H4 (cell line): ENCODE results near the gene SLC38A8. TPM values are rescaled to one million over a fixed set of nuclear protein-coding genes. Genes with fewer than 3 reads are reported as not detected.

Source experiments
- DNase-seq: peaks from one replicate; pipeline ENCODE4 v3.0.0-alpha.2; 2015; ENCODE audit warnings: low spot score
- total RNA-seq: library from RNA; depleted of rRNA; stranded (reverse); fragments of >200 nt; shearing (Covaris generic); gene quantifications from 2 replicates; pipeline ENCODE4 v1.2.3, GENCODE V29; 2014; rRNA removed

The SLC38A8 gene
- not detected in 2 replicates for total RNA-seq

DNA sequence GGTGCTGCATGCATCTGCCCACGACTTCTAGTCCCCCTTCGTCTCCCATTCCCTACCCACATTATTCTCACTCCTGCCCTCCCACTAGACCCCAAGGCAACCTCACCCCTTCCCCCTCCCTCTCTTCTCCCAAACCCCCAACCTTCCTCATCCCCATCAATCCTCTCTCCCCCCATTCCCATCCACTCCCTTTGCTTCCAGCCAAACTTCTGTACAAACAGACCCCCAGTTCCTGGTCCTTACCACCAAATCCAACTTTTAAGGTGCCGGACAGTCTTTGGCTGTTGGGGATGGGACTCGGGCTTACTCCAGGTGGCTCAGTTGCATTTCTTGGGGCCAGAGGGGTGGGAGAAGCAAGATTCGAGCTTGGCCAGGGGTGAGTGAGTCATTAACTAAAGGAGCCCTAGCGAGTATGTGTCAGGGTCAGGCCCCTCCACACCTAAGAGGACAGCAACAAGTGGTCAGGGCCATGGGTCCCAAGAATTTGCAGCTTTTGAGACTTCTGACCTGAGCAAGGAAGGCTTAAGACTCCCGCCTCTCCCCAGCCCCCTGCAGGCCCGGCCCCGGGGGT lies at the start of gene SLC38A8:
Gene SLC38A8 (minus strand): TSS at position 488 of the 571 bp plus-strand sequence. CDS start 638 bp downstream, outside the sequence.
- no peak for DNase-seq

DNA sequence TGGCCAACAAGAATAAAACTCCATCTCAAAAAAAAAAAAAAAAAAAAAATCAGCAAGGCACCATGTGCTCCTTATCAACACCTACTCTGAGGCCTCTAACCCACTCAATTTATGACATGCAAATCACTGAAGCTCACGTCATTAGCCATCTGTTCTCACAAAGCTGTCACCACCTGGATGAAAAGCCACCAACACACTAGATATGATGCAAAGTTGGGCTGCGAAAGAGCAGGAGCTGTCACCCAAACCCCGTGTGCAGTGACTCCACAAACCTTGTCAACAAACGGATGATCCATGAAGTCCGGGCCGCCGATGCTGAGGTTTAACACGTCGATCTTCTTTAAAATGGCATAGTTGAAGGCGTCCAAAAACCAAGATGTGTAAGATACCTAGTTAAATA lies 48.9 kb upstream of the SLC38A8 start:
- DNase-seq: no peak

DNA sequence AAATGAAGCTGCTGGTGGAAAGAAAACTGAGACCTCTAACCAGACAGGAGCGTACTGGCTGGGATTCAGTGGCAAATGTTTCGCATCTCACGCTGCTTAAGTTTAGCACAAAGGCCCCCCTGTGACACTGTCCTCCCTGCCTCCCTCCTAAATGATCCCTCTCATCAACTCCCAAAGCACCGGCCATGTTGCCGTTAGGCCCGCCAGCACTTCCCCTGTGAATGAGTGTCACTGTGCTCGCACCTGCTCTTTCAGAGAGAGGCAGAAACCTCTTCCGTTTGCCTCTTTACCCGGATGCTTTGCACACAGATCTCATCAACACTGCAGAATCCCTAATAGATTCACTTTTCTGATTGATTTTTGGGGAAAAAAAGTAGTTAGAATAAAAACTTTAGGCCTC lies 47.6 kb upstream of the SLC38A8 start:
- DNase-seq: no peak

DNA sequence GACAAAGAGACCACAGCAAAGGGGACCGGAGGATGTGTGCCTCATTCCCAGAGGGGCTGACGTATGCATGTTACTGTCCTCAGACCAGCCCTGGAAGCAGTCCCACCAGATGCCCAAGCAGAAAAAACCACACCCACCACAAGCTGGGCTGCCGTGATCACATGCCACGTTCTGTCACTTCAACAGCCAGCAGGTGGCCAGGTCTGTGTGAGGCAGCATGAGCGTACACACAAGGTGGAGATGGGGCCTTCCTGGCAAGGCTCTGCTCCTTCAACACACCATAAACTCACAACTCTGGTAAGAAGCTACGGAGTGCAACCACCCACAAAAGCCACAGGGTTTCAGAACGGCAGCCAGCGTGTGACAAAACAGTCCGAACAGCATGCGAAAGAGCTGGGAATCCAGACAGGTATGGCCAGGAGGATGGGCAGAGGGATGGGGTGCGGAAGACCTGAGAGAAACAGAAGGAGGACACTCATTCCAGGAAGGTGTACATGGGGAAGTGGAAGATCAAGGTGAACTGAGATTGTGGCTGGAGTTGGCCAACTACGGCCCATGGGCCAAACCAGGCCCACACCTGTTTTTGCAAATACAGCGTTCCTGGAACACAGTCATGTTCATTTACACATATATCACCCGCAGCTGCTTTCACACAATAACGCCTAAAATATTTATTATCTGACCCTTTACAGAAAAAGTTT lies 46.2 kb upstream of the SLC38A8 start:
- DNase-seq: peak; percentile 30

DNA sequence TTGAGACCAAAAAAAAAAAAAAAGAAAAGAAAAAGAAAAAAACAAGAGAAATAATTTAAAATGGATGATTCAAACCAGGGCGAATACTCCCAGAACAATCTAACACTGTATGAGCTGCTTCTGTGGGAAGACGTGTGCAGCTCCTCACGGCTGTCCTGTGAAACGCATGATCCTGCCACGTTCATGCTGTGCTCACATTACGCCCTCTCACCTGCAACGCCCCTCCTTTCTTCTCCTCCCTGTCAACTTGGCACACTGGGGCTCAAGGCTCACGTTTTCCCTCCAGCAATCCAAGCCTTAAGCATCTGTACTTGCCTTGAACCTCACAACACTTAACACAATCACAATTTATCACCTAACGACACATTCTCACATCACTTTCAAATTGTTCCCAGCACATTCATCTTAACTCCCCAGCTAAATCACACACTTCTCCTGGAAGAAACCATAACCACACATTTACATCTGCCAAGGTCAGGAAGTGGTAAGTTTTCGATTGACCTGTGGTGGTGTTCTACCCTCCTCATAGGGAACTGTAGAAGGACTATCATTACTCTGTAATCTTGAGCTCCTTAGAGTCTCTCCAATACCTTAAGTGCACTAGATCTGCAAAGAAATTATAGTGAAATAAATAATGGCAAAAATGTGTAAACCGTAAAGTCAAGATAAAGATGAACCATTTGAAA lies 45.0 kb upstream of the SLC38A8 start:
- no peak for DNase-seq

DNA sequence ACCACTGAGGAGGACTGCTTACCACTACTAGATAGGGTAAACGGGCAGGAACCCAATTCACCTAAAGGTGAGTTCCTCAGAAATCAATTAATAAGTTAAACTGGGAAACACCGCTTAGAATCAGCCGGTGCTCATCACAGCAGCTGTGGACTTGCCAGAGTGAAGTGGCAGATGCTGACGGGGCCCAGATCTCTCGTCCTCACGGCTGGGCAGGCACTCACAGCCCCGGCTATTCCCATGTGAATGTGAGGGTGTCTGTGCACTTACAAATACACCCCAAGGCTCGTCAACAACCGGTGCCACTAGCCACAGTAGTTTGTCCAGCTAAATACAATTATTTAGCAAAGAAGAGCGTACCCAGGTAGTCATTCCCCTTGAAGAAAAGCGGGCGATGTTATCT lies 44.4 kb upstream of the SLC38A8 start:
- DNase-seq: no peak

DNA sequence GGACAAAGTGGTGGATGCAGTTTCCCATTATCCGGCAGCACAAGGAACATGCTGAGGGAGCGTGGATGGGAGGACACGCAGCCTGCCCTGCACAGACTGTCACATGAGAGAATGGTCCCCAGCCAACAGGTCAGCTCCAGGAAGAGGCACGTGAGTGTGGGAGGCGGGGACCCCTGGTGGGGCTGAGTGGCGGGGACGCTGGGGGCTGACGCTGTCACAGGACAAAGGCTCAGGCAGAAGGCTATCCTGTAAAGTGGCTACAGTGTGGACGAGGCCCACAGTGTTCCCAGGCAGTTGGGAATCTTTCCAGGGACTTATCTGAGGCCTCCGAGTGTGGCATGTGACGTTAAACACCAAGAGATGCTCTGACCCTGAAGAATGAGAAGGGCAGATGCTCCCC lies 43.7 kb upstream of the SLC38A8 start:
- DNase-seq: no peak

DNA sequence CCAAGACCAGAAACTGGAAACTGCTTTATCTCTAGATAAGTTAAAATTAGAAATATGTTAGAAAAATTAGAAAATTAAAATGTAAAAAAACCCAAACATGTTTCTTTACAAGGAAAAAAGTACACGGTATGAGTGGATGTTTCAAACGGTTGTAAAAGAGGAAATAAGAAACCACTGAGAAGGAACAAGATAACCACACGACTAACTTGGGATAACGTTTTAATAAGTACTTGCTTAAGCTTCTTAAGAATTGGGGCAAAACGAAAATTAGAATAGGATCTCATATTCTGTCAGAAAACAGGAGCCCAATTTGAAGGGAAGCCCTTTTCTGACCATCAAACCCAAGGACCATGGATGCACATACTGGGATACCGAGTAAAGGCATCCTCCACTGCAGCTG lies 43.2 kb upstream of the SLC38A8 start:
- no peak for DNase-seq

DNA sequence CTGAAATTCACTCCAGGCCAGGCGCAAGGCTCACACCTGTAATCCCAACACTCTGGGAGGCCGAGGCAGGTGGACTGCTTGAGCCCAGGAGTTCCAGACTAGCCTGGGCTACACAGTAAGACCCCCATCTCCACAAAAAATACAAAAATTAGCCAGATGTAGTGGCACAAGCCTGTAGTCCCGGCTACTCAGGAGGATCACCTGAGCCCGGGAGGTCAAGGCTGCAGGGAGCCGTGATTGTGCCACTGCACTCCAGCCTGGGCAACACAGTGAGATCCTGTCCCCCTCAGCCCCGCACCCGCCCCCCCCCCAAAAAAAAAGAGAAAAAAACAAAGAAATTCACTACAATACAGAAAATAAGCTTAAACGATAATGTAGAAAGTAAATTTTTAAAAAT lies 42.7 kb upstream of the SLC38A8 start:
- no peak for DNase-seq

DNA sequence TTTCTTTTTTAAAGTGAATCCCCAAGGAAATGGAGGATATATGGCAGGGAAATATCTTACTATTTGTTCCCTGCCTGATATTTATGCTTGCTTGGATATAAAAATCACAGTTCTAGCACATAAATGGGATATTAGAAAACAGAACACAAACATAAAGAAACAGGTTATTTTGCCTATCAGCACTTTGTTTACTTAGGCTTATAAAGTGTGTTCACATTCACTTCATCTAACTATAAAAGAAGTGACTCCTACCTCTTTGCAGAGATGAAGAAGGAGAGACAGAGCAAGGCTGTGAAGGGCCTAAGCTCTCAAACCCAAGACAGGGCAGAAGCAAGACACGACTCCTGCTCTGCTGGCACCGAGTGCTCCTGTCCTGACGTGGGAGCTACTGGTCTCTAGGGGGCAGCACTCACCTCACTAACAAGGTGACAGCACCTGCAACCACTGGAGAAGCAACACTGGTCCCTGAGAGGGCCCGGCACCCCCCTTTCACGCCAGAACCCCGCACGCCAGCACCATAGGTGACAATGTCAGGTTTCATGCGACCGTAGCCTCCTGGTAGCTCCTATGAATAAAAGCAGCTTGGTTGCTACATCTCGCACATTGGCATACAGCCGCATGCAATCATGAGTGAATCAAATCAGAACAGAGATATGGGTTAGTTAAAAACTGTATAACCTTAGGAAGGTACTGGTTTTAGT lies 42.1 kb upstream of the SLC38A8 start:
- DNase-seq: peak; percentile 77

DNA sequence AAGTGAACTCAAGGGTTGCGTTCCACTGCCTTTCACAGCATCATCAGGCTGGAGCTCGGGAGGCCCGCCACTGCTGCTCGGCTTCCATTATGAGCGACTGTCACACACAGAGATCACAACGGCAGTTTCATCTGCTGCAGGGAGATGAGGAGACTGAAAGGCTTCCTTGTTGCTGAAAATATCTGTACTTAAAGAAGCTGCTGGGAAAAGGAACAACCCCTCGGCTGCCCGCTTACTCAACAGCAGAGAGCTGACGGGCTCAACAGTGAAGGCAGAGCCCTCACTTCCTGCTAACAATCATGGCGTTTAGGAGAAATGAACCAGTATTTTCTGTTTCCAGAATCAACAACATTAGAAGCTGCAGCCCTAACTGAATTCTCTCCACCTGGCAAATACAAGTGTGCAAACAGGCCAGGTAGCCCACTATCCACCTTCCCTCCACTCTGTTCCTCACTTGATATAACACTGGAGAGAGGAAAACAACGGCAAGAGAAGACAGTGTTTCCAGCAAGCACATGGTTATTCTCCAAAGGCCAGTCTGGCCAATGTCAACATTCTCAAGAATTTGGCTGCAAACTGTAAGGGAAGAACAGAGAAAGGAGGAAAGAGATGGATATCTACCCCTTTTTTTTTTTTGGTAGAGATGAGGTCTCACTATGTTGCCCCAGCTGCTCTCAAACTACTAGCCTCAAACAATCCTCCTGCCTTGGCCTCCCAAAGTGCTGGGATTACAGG lies 40.4 kb upstream of the SLC38A8 start:
- DNase-seq: no peak

DNA sequence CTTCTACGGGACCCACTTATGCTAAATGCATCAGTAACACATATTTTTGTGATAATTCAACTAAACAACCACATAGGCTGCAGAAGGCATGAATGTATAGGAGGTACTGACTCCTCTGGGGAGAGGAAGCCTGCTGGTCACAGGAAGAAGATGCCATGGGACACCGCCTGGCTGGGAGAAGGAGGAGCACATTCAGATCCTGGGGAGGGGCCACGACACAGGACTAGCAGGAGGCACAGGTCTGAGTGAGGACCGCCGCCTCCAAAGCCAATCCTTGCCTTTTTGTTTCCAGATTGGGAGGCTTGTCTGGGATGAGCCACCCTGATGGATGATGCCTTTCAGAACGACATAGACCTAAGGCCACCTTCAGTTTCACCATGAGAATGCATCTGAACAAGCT lies 39.5 kb upstream of the SLC38A8 start:
- DNase-seq: no peak

DNA sequence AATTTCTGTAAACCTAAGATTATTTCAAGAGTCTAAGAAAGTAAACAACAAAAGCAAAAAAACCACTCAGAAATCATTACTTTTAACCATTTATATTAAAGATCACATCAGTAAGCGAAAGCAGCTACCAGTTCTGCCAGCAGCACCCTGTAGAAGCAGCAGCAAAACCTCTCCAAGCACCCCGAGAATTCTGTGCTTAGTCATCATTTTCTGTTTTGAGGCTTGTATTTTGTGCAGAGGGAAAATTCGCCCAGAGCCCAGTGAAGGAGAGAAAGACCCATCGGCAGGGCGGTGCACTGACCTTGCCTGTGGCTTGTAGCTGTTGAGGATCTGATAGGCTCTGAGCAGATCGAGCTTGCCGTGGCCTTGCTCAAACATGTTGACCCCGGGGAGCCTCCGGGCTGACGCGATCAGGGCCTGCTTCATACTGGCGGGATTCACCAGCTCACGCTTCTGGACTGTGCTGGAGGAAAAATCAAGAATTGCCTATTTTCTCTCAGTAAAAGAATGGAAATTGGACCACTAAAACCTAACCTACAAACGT lies 38.9 kb upstream of the SLC38A8 start:
- no peak for DNase-seq

DNA sequence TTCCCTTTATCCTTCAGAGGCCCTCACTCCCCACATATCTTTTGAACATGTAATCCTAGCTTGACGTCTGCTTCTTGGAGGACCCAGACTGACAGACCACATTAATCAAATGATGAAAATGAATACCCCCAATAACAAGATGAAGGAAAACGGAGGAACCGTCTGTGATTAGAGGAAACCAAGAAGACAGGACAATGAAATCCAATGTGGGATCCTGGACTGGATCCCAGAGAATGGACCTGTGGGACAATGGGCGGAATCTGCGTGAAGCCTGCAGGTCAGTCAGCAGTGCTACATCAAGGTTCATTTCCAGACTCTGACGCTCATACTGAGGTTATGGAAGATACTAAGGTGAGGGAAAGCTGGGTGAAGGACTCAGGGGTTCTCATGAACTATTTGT lies 38.2 kb upstream of the SLC38A8 start:
- DNase-seq: no peak

DNA sequence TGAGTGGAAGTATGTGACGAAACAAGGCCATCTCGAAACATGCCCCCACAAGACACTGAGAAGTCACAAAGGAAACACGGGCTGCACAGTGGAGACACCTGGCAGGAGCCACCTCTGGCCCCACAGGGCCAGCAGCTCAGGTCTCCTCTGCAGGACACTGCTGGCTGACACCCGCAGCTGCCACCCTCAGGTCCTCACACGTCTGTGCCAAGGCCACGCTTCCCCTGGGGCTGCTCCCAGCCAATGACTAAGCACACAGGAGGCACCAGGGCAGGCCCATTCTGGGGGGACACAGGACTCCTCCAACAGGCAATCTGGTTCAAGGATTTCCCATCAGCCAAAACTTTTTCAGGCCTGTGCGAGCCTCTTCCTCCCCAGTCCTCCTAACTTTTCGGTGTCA lies 37.8 kb upstream of the SLC38A8 start:
- DNase-seq: no peak

DNA sequence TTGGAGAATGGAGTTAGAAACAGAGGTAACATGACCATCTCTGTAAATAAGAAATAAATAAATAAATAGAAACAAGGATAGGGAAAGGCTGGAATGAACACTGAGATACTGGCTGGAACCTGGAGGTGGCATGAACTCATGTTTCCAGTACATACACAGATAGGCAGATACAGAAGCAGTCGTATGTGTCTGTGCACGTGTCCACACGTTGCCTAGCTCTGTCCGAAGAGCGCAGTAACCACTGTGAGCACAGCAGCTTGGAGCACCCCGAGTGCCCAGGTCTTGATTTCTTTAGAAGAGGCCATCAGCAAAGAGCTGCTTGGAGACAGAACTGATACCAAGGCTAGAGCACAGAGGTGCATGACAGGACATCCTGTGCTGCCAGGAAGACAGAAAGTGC lies 37.1 kb upstream of the SLC38A8 start:
- DNase-seq: no peak

DNA sequence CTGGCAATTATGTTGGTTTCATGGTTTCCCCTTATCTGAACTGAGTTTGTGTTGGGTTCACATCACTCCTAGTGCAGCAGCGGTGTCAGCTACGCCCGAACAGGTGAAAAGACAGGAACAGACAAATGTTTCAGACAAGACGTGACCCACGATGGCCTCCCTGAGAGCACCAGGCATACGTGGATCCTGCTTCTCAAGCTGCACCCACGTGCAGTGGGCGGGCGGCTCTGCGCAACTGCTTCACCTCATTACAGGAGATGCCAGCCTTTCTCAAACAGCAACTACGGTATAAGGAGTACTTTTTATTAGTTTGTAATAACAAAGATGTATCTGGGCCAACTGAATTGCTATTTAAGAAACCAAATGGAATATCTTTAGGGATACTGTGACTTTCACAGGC lies 32.8 kb upstream of the SLC38A8 start:
- DNase-seq: no peak

DNA sequence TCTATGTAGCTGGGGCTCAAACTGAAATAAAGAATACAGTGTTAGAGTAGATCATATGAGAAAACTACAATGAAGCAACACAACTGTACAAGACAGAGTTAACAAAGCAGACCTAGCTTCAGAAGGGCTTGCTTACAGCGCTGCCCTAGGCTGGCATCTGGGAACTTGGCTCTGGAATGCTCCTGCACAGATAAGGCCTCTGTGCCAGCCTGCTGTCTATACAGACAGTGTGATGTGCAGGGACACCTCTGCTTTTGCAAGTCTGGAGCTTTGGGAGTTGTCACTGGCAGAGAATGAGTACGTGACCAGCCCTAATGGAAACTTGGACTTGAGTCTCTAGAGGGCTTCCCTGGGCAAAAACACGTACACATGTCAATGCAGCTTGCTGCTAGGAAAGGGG lies 32.1 kb upstream of the SLC38A8 start:
- DNase-seq: no peak

DNA sequence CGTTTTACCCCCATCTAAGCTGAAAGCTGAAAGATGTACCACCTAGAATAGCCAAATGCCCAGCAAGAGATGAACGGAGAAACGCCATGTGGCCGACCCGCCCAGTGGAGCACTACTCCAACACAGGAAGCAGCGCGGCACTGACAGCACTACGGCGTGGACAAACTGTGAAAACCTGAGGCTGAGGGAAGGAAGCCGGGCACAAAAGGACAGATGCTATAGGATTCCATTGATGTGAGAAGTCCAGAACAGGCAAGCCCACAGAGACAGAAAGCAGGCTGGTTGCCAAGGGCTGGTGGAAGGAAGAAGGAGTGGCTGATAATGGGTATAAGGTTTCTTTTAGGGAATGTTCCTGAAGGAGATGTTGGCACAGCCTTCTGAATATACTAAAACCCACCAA lies 29.4 kb upstream of the SLC38A8 start:
- no peak for DNase-seq

DNA sequence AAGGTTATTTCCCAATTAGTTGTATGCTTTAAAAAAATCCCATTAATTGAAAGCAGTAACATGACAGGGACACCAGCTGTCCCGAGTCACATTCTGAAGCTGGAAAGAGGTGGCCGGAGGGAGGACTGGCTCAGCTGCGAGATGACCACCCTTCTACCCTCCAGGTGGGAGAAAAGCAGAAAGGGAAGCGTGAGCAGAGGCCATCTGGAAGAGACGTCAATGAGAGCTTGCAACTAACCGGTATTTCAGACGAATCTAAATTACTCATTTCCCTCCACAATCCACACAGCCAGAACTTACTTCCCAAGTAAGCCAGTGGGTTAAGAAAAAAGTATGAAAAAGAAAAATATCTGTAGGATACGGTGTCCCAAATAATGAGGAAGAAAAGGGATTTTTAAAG lies 28.5 kb upstream of the SLC38A8 start:
- no peak for DNase-seq

DNA sequence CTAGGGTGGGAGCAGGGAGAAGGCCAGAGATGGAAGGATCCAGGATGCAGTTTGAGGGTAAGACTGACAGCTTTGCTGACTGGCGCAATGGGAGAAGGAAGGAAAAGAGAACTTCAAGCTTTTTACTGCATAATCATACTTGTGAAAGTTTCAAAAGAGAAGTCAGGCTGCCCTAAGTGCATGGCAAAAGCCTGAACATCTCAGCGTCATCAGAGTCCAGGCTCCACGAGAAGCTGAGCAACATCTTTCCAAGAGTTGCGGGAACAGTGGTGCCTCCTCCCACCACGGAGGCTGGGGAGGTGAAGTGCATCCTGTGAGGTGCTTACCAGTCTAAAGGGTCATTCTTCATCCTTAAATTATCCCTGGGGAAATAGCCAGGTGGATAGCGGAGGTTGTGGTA lies 26.9 kb upstream of the SLC38A8 start:
- DNase-seq: no peak
